Measurements from ENCODE around the gene NEB.

NEB gene

DNA sequence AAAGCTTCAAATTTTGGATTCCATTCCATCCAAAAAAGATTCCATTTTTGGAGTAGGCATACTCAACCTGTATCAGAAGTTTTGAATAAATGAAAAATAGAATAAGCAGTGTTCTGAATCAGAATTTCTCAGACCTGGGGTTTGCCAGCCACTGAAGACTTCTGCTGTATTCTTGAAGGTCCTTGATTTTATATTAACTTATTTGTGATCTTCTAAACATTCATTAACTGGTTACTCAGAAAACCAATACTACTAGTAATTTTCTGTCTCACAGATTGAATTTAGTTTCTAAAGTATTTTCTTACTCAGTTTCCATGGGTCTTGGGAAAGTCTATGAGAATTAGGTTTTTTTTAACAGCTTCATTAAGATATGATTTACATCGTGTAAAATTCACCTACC is 263.7 kb downstream of the NEB start:
- in situ Hi-C loops (cut with HindIII; ENCODE audit: low sequenced_read_pairs): no loop called here
- H3K4me3 ChIP-seq (ENCODE audit: low read depth, low read length): no peak overlapping the region
- DNase-seq (ENCODE audit: low read depth): no peak
- TF ChIP-seq, protein P1, sequence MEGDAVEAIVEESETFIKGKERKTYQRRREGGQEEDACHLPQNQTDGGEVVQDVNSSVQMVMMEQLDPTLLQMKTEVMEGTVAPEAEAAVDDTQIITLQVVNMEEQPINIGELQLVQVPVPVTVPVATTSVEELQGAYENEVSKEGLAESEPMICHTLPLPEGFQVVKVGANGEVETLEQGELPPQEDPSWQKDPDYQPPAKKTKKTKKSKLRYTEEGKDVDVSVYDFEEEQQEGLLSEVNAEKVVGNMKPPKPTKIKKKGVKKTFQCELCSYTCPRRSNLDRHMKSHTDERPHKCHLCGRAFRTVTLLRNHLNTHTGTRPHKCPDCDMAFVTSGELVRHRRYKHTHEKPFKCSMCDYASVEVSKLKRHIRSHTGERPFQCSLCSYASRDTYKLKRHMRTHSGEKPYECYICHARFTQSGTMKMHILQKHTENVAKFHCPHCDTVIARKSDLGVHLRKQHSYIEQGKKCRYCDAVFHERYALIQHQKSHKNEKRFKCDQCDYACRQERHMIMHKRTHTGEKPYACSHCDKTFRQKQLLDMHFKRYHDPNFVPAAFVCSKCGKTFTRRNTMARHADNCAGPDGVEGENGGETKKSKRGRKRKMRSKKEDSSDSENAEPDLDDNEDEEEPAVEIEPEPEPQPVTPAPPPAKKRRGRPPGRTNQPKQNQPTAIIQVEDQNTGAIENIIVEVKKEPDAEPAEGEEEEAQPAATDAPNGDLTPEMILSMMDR (IDR thresholded peaks at IDR 0.05; ENCODE audit: low read depth, low read length, missing control alignments): no peak

DNA sequence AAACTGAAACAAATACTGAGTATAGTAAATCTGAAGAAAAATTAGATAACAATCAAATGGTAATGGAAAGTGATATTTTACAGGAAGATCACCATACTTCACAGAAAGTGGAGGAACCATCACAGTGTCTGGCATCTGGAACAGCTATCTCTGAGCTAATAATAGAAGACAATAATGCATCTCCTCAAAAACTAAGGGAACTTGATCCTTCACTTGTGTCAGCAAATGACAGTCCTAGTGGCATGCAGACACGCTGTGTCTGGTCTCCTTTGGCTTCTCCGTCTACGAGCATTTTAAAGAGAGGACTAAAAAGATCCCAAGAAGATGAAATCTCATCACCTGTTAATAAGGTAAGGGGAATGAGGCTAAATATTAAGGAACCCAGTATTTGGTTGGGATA is 268.5 kb downstream of the NEB start:
- in situ Hi-C loops (cut with HindIII; ENCODE audit: low sequenced_read_pairs): no loop called here
- TF ChIP-seq, protein P1 (IDR thresholded peaks at IDR 0.05; ENCODE audit: low read depth, low read length, missing control alignments): no peak
- H3K4me3 ChIP-seq (ENCODE audit: low read depth, low read length): no peak overlapping the region
- no peak for DNase-seq (ENCODE audit: low read depth)

DNA sequence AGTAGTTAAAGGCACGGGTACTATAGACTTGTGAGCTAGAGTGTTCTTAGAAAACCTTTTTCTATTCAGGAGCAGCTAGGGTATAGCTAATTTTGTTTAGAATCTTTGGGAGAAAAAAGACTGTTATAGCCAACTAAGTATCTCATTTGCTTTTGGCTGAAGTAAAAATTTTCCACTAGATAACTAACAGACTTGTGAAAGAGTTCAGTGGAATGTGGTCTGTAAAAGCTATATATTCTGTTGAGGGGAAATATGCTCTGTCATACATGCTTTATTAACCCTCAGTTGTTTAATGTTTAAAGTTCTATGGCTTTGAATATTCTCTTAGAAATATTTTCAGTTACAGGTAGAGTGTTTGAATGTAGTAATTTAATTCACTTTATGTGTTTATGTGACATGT is 274.9 kb downstream of the NEB start:
- TF ChIP-seq, protein P1 (IDR thresholded peaks at IDR 0.05; ENCODE audit: low read depth, low read length, missing control alignments): no peak
- in situ Hi-C loops (cut with HindIII; ENCODE audit: low sequenced_read_pairs): no loop called here
- no peak for DNase-seq (ENCODE audit: low read depth)
- no peak overlapping the region for H3K4me3 ChIP-seq (ENCODE audit: low read depth, low read length)

DNA sequence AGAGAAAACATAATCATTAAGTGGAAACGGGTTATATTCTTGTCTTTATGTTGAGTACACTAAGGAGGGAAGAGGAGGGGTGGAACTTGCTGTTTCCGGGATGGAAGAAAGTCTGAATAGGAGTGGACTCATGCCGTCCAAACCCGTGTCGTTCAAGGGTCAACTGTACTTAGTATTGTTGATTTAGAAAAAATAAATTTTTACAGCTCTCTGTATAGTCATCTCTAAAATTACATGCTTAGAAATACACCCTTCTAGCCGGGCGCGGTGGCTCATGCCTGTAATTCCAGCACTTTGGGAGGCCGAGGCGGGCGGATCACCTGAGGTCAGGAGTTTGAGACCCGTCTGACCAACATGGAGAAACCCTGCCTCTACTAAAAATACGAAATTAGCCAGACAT is 295.1 kb downstream of the NEB start:
- TF ChIP-seq, protein P1 (IDR thresholded peaks at IDR 0.05; ENCODE audit: low read depth, low read length, missing control alignments): no peak
- in situ Hi-C loops (cut with HindIII; ENCODE audit: low sequenced_read_pairs): no loop called here
- no peak for DNase-seq (ENCODE audit: low read depth)
- no peak overlapping the region for H3K4me3 ChIP-seq (ENCODE audit: low read depth, low read length)

DNA sequence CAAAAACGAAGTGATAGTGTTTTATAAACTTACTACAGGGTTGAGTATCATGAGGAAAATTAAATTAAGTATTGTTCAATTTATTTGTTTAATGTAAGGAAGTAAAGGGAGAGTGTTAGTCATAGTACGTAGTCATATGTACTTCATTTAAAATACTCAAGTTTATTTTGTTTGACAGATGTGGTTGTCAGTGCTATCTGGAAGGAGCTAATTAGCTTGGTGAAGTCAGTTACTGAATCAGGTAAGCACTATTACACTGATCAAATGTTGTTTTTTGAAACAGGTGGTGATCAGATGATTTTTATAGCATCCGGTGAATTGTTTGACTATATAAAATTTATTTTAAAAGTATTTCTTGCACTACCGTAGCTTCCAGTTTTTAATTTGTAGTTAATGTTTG is 295.8 kb downstream of the NEB start:
- in situ Hi-C loops (cut with HindIII; ENCODE audit: low sequenced_read_pairs): no loop called here
- H3K4me3 ChIP-seq (ENCODE audit: low read depth, low read length): no peak overlapping the region
- no peak for DNase-seq (ENCODE audit: low read depth)
- TF ChIP-seq, protein P1 (IDR thresholded peaks at IDR 0.05; ENCODE audit: low read depth, low read length, missing control alignments): no peak

DNA sequence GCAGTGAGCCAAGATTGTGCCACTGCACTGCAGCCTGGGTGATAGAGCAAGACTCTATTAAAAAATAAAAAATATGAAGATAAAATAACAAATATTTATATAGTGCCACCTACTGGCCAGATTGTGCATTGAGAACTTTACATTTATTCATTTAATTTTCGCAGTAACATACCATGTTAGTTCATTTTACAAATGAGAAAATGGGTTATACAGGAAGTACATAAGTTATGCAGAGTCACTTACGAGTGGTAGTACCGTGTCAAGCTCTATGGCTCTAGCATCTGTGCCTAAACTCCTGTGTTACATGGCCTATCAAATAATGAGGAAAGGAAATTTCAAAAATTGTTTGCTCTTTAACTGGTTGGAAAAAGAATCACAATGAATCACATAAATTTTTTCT is 296.6 kb downstream of the NEB start:
- TF ChIP-seq, protein P1 (IDR thresholded peaks at IDR 0.05; ENCODE audit: low read depth, low read length, missing control alignments): peak; percentile 23
- DNase-seq (ENCODE audit: low read depth): peak; percentile 11
- H3K4me3 ChIP-seq (ENCODE audit: low read depth, low read length): no peak overlapping the region
- in situ Hi-C loops (cut with HindIII; ENCODE audit: low sequenced_read_pairs): no loop called here

Data from astrocyte of the cerebellum (primary cell).